ENCODE data around the gene NUCB1.

- no peak for TF ChIP-seq EZH2phosphoT487 (IDR thresholded peaks at IDR 0.05; ENCODE audit: low read depth)
- TF ChIP-seq, protein P1, sequence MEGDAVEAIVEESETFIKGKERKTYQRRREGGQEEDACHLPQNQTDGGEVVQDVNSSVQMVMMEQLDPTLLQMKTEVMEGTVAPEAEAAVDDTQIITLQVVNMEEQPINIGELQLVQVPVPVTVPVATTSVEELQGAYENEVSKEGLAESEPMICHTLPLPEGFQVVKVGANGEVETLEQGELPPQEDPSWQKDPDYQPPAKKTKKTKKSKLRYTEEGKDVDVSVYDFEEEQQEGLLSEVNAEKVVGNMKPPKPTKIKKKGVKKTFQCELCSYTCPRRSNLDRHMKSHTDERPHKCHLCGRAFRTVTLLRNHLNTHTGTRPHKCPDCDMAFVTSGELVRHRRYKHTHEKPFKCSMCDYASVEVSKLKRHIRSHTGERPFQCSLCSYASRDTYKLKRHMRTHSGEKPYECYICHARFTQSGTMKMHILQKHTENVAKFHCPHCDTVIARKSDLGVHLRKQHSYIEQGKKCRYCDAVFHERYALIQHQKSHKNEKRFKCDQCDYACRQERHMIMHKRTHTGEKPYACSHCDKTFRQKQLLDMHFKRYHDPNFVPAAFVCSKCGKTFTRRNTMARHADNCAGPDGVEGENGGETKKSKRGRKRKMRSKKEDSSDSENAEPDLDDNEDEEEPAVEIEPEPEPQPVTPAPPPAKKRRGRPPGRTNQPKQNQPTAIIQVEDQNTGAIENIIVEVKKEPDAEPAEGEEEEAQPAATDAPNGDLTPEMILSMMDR (IDR thresholded peaks at IDR 0.05; ENCODE audit: low read depth, low read length) = no peak
Observed at GRCh38 chr19:48867123-48867745, 32.9 kb upstream of the NUCB1 start.
